GM12878 (cell line): ENCODE measurements around the gene CREBBP. TPM values are rescaled to one million over a fixed set of nuclear protein-coding genes. Genes with fewer than 3 reads are reported as not detected.

Experiments
- ATAC-seq: fragments of 200-7000 bp; cut with Tn5 transposase; 3 replicates; pipeline ENCODE4 v1.9.1; 2020; ENCODE audit warnings: mild to moderate bottlenecking, moderate library complexity
- BruUV-seq: library from RNA; stranded (reverse); fragments of 400-500 nt; replicated peaks from 2 replicates; lab custom pipeline; 2021; lab: Mats Ljungman, UMichigan
- CTCF ChIA-PET: fragments of 300-600 bp; sonication (Branson Sonifier 250); formaldehyde crosslinking; extraction: SDS; loops from one replicate; lab custom pipeline; 2021; ENCODE audit warnings: inconsistent platforms; lab: Yijun Ruan, JAX
- POLR2A ChIA-PET: fragments of 350-600 bp; formaldehyde crosslinking; extraction: SDS; loops from one replicate; lab custom pipeline; 2021; ENCODE audit warnings: inconsistent platforms; lab: Charles Lee
- RAD21 ChIA-PET: fragments of 300-600 bp; sonication (Branson Sonifier 250); formaldehyde crosslinking; loops from one replicate; lab custom pipeline; 2023; ENCODE audit warnings: antibody characterized with exemption; ENCODE audit not compliant: unreplicated experiment; lab: Charles Lee
- SMC1A ChIA-PET: fragments of 300-600 bp; sonication (Branson Sonifier 250); formaldehyde crosslinking; loops from one replicate; lab custom pipeline; 2023; ENCODE audit not compliant: unreplicated experiment, uncharacterized antibody; lab: Charles Lee
- DNase-seq: peaks from one replicate; pipeline ENCODE4 v3.0.0-alpha.2; 2011; ENCODE audit warnings: low read depth, low spot score
- FAIRE-seq: peaks from 3 replicates; lab custom pipeline; 2011; peaks lifted over from hg19 to GRCh38; lab: Jason Lieb, UNC
- H2AFZ ChIP-seq: 2 replicates; pipeline ENCODE4 v1.6.0; 2011; ENCODE audit warnings: low read depth, low read length, control low read depth; ENCODE audit not compliant: control insufficient read depth
- H3K27ac ChIP-seq: 2 replicates; pipeline ENCODE4 v1.5.1; 2011; ENCODE audit warnings: control low read depth; ENCODE audit not compliant: control insufficient read depth, insufficient read depth
- H3K27me3 ChIP-seq, 2 experiments: replicated peaks in 1 of 2; 2 replicates each; pipeline versions ENCODE4 v1.6.0 to v1.6.1; 2011; ENCODE audit warnings: low read length in 1 of 2; ENCODE audit not compliant: control insufficient read depth in 2 of 2, insufficient read depth in 2 of 2
- H3K36me3 ChIP-seq, 2 experiments: 2 replicates each; pipeline ENCODE4 v1.5.1; 2011; ENCODE audit warnings: low read length in 1 of 2; ENCODE audit not compliant: control insufficient read depth in 2 of 2, insufficient read depth in 2 of 2
- H3K4me1 ChIP-seq: 2 replicates; pipeline ENCODE4 v1.6.1; 2011; ENCODE audit warnings: mild to moderate bottlenecking, low read length, moderate library complexity, mixed read lengths; ENCODE audit not compliant: control insufficient read depth, insufficient read depth
- H3K4me2 ChIP-seq: 2 replicates; pipeline ENCODE4 v1.6.0; 2011; ENCODE audit warnings: control low read depth; ENCODE audit not compliant: control insufficient read depth, insufficient read depth
- H3K4me3 ChIP-seq: fragments of 200-600 bp; sonication (generic); 2 replicates; pipeline ENCODE4 v1.5.1; 2016
- H3K79me2 ChIP-seq: 2 replicates; pipeline ENCODE4 v1.6.0; 2011; ENCODE audit warnings: low read length; ENCODE audit not compliant: control insufficient read depth, insufficient read depth
- H3K9ac ChIP-seq: 2 replicates; pipeline ENCODE4 v1.8.0; 2011; ENCODE audit warnings: low read length, control low read depth, mixed read lengths; ENCODE audit not compliant: control insufficient read depth, insufficient read depth
- H3K9me3 ChIP-seq: replicated peaks from 3 replicates; pipeline ENCODE4 v1.5.1; 2011; ENCODE audit warnings: mild to moderate bottlenecking, low read length; ENCODE audit not compliant: control insufficient read depth, insufficient read depth
- H4K20me1 ChIP-seq: 2 replicates; pipeline ENCODE4 v1.6.0; 2011; ENCODE audit not compliant: control insufficient read depth, insufficient read depth
- EZH2 ChIP-seq: IDR thresholded peaks from 2 replicates; pipeline ENCODE4 v1.6.1; 2012; ENCODE audit warnings: low read depth, mild to moderate bottlenecking, control low read depth, inconsistent platforms, low read length, borderline replicate concordance; ENCODE audit not compliant: control insufficient read depth
- IKZF1 ChIP-seq: fragments of 450-650 bp; conservative IDR thresholded peaks from 2 replicates; pipeline ENCODE4 v1.6.1; 2017; ENCODE audit warnings: antibody characterized with exemption, mild to moderate bottlenecking
- MEF2B ChIP-seq: fragments of 450-650 bp; IDR thresholded peaks from 2 replicates; pipeline ENCODE4 v1.6.1; 2018; ENCODE audit warnings: mild to moderate bottlenecking, moderate library complexity; ENCODE audit not compliant: partially characterized antibody, poor library complexity, severe bottlenecking
- MXI1 ChIP-seq: fragments of 150-350 bp; IDR thresholded peaks from 2 replicates; pipeline ENCODE4 v1.6.1; 2011; ENCODE audit warnings: low read depth, mild to moderate bottlenecking, inconsistent platforms, low read length, improper control_type of control experiment
- POLR2A ChIP-seq: IDR thresholded peaks from 2 replicates; pipeline ENCODE4 v1.6.1; 2011; ENCODE audit warnings: low read depth, mild to moderate bottlenecking, low read length
- POU2F2 ChIP-seq: IDR thresholded peaks from 3 replicates; pipeline ENCODE4 v1.6.1; 2011; ENCODE audit warnings: low read depth, mild to moderate bottlenecking, low read length, borderline replicate concordance
- USF1 ChIP-seq: IDR thresholded peaks from 2 replicates; pipeline ENCODE4 v1.6.1; 2011; ENCODE audit warnings: borderline replicate concordance, low read depth, mild to moderate bottlenecking, moderate library complexity, mixed read lengths, low read length; ENCODE audit not compliant: insufficient read depth; ENCODE audit errors: extremely low read length
- YY1 ChIP-seq: IDR thresholded peaks from 2 replicates; pipeline ENCODE4 v1.6.1; 2011; ENCODE audit warnings: low read depth, mild to moderate bottlenecking, low read length
- ZNF207 ChIP-seq: fragments of 450-650 bp; IDR thresholded peaks from 2 replicates; pipeline ENCODE4 v1.6.1; 2014; ENCODE audit warnings: antibody characterized with exemption, mild to moderate bottlenecking, borderline replicate concordance
- ZNF274 ChIP-seq: IDR thresholded peaks from one replicate; pipeline ENCODE4 v1.8.0; 2011; ENCODE audit not compliant: insufficient read length, insufficient read depth
- ZNF592 ChIP-seq: fragments of 450-650 bp; IDR thresholded peaks from 2 replicates; pipeline ENCODE4 v1.6.1; 2017; ENCODE audit warnings: mild to moderate bottlenecking, moderate library complexity
- ZZZ3 ChIP-seq: IDR thresholded peaks from 2 replicates; pipeline ENCODE4 v1.6.1; 2011; ENCODE audit warnings: low read depth; ENCODE audit not compliant: control insufficient read depth, insufficient read length
- WGBS: methylation state at CpG from one replicate; pipeline ENCODE4 v1.1.6; 2016; ENCODE audit warnings: low lambda C conversion rate; ENCODE audit not compliant: insufficient replicate concordance, insufficient coverage; ENCODE audit errors: missing lambda C conversion rate; 5-methylcytosine and 5-hydroxymethylcytosine counted together
- in situ Hi-C: fragments of 300-500 bp; cut with MboI; formaldehyde crosslinking; loops from 9 replicates; pipeline ENCODE4 v1.14.3; 2018; ENCODE audit warnings: mixed read lengths
- intact Hi-C: fragments of 100-400 bp; cut with micrococcal nuclease; formaldehyde crosslinking; loops from one replicate; pipeline ENCODE4 v1.14.2; 2022; ENCODE audit not compliant: unreplicated experiment
- polyA plus RNA-seq, 11 experiments: library from polyadenylated mRNA; depleted of rRNA in 4 of 11; unstranded in 6 of 11; stranded (reverse) in 5 of 11; fragments of >200 nt; fragmentation: Nextera tagmentation in 4 of 11; fragmentation: Illumina TruSeq in 1 of 11; extraction: Ambion mirVana in 4 of 11; extraction: Trizol in 1 of 11; gene quantifications; 1 replicate in 1 of 11; 2 replicates in 10 of 11; pipeline versions ENCODE4 v1.2.1 to v1.2.3, GENCODE V29; 2011 to 2016; ENCODE audit warnings: inconsistent platforms in 2 of 11, missing spikeins in 2 of 11, low read depth in 1 of 11
- total RNA-seq, 4 experiments: library from RNA; depleted of rRNA in 3 of 4; stranded (reverse); fragments of >200 nt in 3 of 4; fragmentation: Illumina TruSeq in 1 of 4; extraction: Trizol in 1 of 4; gene quantifications; 2 replicates each; pipeline versions ENCODE4 v1.2.1 to v1.2.3, GENCODE V29; 2013 to 2021
- TF ChIP-seq, protein P1 (sequence below): IDR thresholded peaks from 2 replicates; pipeline ENCODE4 v1.6.1; 2012; ENCODE audit warnings: low read depth, low read length, improper control_type of control experiment
- TF ChIP-seq, protein P2 (sequence below): fragments of 150-350 bp; IDR thresholded peaks from 2 replicates; pipeline ENCODE4 v1.6.1; 2014; ENCODE audit warnings: mild to moderate bottlenecking, low read depth, low read length

Gene CREBBP
- total and polyA plus RNA-seq, 10 of the 15 experiments (the other 5 are each of a cell fraction or from before 2014, with no cell fraction given) = 3.4 to 32.7 (median 7.9) TPM

DNA sequence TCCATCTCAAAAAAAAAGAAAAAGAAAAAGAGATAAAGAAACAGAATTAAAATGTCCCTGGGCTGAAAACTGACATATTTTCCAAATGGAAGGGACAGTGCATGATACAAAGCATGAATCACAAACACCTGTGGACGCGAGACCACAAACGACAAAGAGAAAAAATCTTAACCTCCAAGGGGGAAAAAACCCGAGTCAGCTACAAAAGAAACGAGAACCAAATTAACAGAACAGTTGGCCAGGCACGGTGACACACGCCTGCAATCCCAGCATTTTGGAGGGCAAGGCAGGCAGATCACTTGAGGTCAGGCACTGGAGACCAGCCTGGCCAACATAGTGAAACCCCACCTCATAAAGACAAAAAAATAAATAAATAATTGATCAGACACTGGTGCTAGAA lies 165.1 kb downstream of the CREBBP start:
- 0 out of 2 replicates have a peak overlapping the region, but pooled peaks have one; percentile 19 for H3K4me2 ChIP-seq
- no TSS peak for BruUV-seq
- TF ChIP-seq POU2F2 (no peak), ZNF592 (no peak), EZH2 (no peak), IKZF1 (no peak), POLR2A (no peak), MEF2B (no peak), USF1 (no peak), ZNF207 (no peak), YY1 (no peak), MXI1 (no peak), ZNF274 (no peak), ZZZ3 (no peak)
- TF ChIP-seq, protein P1, sequence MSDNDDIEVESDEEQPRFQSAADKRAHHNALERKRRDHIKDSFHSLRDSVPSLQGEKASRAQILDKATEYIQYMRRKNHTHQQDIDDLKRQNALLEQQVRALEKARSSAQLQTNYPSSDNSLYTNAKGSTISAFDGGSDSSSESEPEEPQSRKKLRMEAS = no peak
- TF ChIP-seq, protein P2, sequence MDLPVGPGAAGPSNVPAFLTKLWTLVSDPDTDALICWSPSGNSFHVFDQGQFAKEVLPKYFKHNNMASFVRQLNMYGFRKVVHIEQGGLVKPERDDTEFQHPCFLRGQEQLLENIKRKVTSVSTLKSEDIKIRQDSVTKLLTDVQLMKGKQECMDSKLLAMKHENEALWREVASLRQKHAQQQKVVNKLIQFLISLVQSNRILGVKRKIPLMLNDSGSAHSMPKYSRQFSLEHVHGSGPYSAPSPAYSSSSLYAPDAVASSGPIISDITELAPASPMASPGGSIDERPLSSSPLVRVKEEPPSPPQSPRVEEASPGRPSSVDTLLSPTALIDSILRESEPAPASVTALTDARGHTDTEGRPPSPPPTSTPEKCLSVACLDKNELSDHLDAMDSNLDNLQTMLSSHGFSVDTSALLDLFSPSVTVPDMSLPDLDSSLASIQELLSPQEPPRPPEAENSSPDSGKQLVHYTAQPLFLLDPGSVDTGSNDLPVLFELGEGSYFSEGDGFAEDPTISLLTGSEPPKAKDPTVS = no peak

More for the DNA sequence above, 165.1 kb downstream of the CREBBP start:
- POLR2A ChIA-PET = no interaction called here
- Histone ChIP-seq H3K27me3 (no peaks in the 10 kb centered on the region), H4K20me1 (no peaks in the 10 kb centered on the region), H3K9me3 (no peaks in the 10 kb centered on the region), H3K79me2 (peaks cover 52% of the 10 kb centered on the region), H3K4me1 (peaks cover 3% of the 10 kb centered on the region), H3K9ac (no peak overlapping the region), H3K4me3 (peak overlapping the region; percentile 74; the same call in 1 of the 2 replicates), H2AFZ (no peak overlapping the region), H3K27ac (no peak overlapping the region), H3K36me3 (peaks cover 0 to 3% of the 10 kb centered on the region in 2 experiments; a peak in 1 of 4 replicates)
- DNase-seq = no peak
- FAIRE-seq = no peak
- CTCF ChIA-PET = interaction anchor here (1.2 kb wide), 1 partner anchor 163 kb away, joined by 4 read pairs; no protein-coding TSS in a partner anchor
- RAD21 ChIA-PET = no interaction called here
- in situ Hi-C loops (no loop called here), intact Hi-C loops (no loop called here)
- SMC1A ChIA-PET = no interaction called here
- ATAC-seq = no peak
- WGBS = 94% methylated on average over 6 of the region's 7 CpGs
